CD4-positive, alpha-beta T cell treated with Interleukin-2 at 100 ng/mL for 4 hours (primary cell): Measurements from ENCODE around the gene ERICH4.
"Not testable (repeated sequence)": the region's sequence is repeated elsewhere in the genome, so short reads cannot be mapped to it uniquely, and the experiment has no call there.

Experiments used
- DNase-seq: peaks from one replicate; pipeline ENCODE4 v3.0.0-alpha.2; 2020; ENCODE audit warnings: low spot score

The ERICH4 gene

GRCh38 chr19:41442473-41443355, at the start of gene ERICH4:
Gene ERICH4, plus strand, starts transcription at chr19:41443156. Its CDS starts 14 bp downstream, at chr19:41443170.
- DNase-seq, result no peak

- no peak for DNase-seq
Measured at GRCh38 chr19:41395355-41395754, 47.6 kb upstream of the ERICH4 start.

GRCh38 chr19:41397086-41398049, 45.6 kb upstream of the ERICH4 start, which contains the start of the genes BCKDHA and EXOSC5:
Gene BCKDHA, plus strand, starts transcription at chr19:41397818. Its CDS starts 10 bp downstream, at chr19:41397828.
Gene EXOSC5, minus strand, starts transcription at chr19:41397359. Its CDS starts 31 bp downstream, at chr19:41397328.
- DNase-seq, result peak; percentile 100

GRCh38 chr19:41398050-41398418, 44.9 kb upstream of the ERICH4 start:
- no peak for DNase-seq

- no peak for DNase-seq
Measured at GRCh38 chr19:41398598-41398997, 44.4 kb upstream of the ERICH4 start.

- DNase-seq, result no peak
Measured at GRCh38 chr19:41399091-41399490, 43.9 kb upstream of the ERICH4 start.

GRCh38 chr19:41399525-41399924, 43.4 kb upstream of the ERICH4 start:
- no peak for DNase-seq

- DNase-seq, result no peak
Measured at GRCh38 chr19:41401483-41401882, 41.5 kb upstream of the ERICH4 start.

GRCh38 chr19:41402010-41402409, 40.9 kb upstream of the ERICH4 start:
- DNase-seq, result no peak

GRCh38 chr19:41403181-41403970, 39.6 kb upstream of the ERICH4 start:
- no peak for DNase-seq

GRCh38 chr19:41405776-41406175, 37.2 kb upstream of the ERICH4 start:
- no peak for DNase-seq

GRCh38 chr19:41407271-41407670, 35.7 kb upstream of the ERICH4 start:
- no peak for DNase-seq

- no peak for DNase-seq
Measured at GRCh38 chr19:41408256-41408655, 34.7 kb upstream of the ERICH4 start.

- not testable (repeated sequence) for DNase-seq
Measured at GRCh38 chr19:41408846-41409245, 34.1 kb upstream of the ERICH4 start.

- no peak for DNase-seq
Measured at GRCh38 chr19:41409288-41409687, 33.7 kb upstream of the ERICH4 start.

- no peak for DNase-seq
Measured at GRCh38 chr19:41410336-41411054, 32.5 kb upstream of the ERICH4 start.

- DNase-seq, result no peak
Measured at GRCh38 chr19:41411100-41411967, 31.6 kb upstream of the ERICH4 start.

- no peak for DNase-seq
Measured at GRCh38 chr19:41411968-41412265, 31.0 kb upstream of the ERICH4 start.

- DNase-seq, result no peak
Measured at GRCh38 chr19:41412953-41413352, 30.0 kb upstream of the ERICH4 start.

- DNase-seq, result no peak
Measured at GRCh38 chr19:41413947-41414346, 29.0 kb upstream of the ERICH4 start.
